OCI-LY7 (cell line): ENCODE results near the gene PIGP.

Experiments
- CTCF ChIP-seq: fragments of 200-600 bp; sonication (generic); conservative IDR thresholded peaks from 2 replicates; pipeline ENCODE4 v1.5.1; 2014; ENCODE audit warnings: mild to moderate bottlenecking, antibody characterized with exemption, low read length, moderate library complexity, mixed read lengths
- EZH2phosphoT487 ChIP-seq: fragments of 200-600 bp; sonication (generic); IDR thresholded peaks from 2 replicates; pipeline ENCODE4 v1.6.1; 2018; ENCODE audit warnings: low read depth, borderline replicate concordance, mild to moderate bottlenecking, mixed run types, antibody characterized with exemption, low read length, moderate library complexity, mixed read lengths

GRCh38 chr21:37101384-37101783 lies 28.5 kb upstream of the PIGP start:
- no peak for TF ChIP-seq CTCF
- no peak for TF ChIP-seq EZH2phosphoT487
